PC-3 (cell line): ENCODE measurements around the gene YWHAG. TPM values are rescaled to one million over a fixed set of nuclear protein-coding genes. Genes with fewer than 3 reads are reported as not detected.
A peak's percentile ranks its signal among the peaks of the same experiment; 100 is the strongest.

Source experiments
- ATAC-seq: fragments of 200-7000 bp; cut with Tn5 transposase; 2 replicates; pipeline ENCODE4 v1.9.1; 2020; ENCODE audit warnings: mild to moderate bottlenecking, moderate library complexity
- BruUV-seq: library from RNA; stranded (reverse); fragments of 400-500 nt; replicated peaks from 2 replicates; lab custom pipeline; 2021; lab: Mats Ljungman, UMichigan
- CTCF ChIA-PET: fragments of 300-600 bp; sonication (Branson Sonifier 250); formaldehyde crosslinking; loops from one replicate; lab custom pipeline; 2022; ENCODE audit warnings: antibody characterized with exemption; lab: Charles Lee
- POLR2A ChIA-PET: fragments of 300-600 bp; sonication (Branson Sonifier 250); formaldehyde crosslinking; loops from one replicate; lab custom pipeline; 2022; ENCODE audit warnings: antibody characterized with exemption; ENCODE audit not compliant: unreplicated experiment; lab: Charles Lee
- DNase-seq: peaks from one replicate; pipeline ENCODE4 v3.0.0-alpha.2; 2015
- H2AFZ ChIP-seq: fragments of 300-600 bp; sonication (generic); 2 replicates; pipeline ENCODE4 v1.6.0; 2016; ENCODE audit warnings: antibody characterized with exemption, low read length
- H3F3A ChIP-seq: fragments of 300-600 bp; sonication (generic); one replicate; pipeline ENCODE4 v1.6.0; 2017; ENCODE audit warnings: antibody characterized with exemption, low read length, control low read depth, mild to moderate bottlenecking; ENCODE audit not compliant: unreplicated experiment
- H3K27ac ChIP-seq: fragments of 300-600 bp; sonication (generic); 2 replicates; pipeline ENCODE4 v1.5.1; 2016; ENCODE audit warnings: mild to moderate bottlenecking, low read length
- H3K27me3 ChIP-seq: fragments of 300-600 bp; sonication (generic); 2 replicates; pipeline ENCODE4 v1.6.1; 2016; ENCODE audit warnings: low read length, mixed read lengths
- H3K36me3 ChIP-seq: fragments of 300-600 bp; sonication (generic); 2 replicates; pipeline ENCODE4 v1.6.1; 2016; ENCODE audit warnings: low read depth, mixed run types, low read length, mixed read lengths
- H3K4me1 ChIP-seq: fragments of 300-600 bp; sonication (generic); 2 replicates; pipeline ENCODE4 v1.5.1; 2016; ENCODE audit warnings: low read length; ENCODE audit not compliant: insufficient read depth
- H3K4me2 ChIP-seq: fragments of 300-600 bp; sonication (generic); 2 replicates; pipeline ENCODE4 v1.6.0; 2016; ENCODE audit warnings: low read length
- H3K4me3 ChIP-seq: fragments of 300-600 bp; sonication (generic); 2 replicates; pipeline ENCODE4 v1.5.1; 2016; ENCODE audit warnings: mild to moderate bottlenecking, low read length, mixed read lengths
- H3K79me2 ChIP-seq: fragments of 300-600 bp; sonication (generic); 2 replicates; pipeline ENCODE4 v1.6.1; 2017; ENCODE audit warnings: low read length, mixed read lengths
- H3K9ac ChIP-seq: fragments of 300-600 bp; sonication (generic); 2 replicates; pipeline ENCODE4 v1.6.0; 2016; ENCODE audit warnings: mild to moderate bottlenecking, low read length
- H3K9me2 ChIP-seq: fragments of 300-600 bp; sonication (generic); replicated peaks from 2 replicates; pipeline ENCODE4 v1.6.1; 2016; ENCODE audit warnings: mixed run types, low read length, mixed read lengths
- H3K9me3 ChIP-seq: fragments of 300-600 bp; sonication (generic); 2 replicates; pipeline ENCODE4 v1.6.1; 2016; ENCODE audit warnings: low read length, mixed read lengths
- H4K20me1 ChIP-seq: fragments of 300-600 bp; sonication (generic); 2 replicates; pipeline ENCODE4 v1.6.1; 2016; ENCODE audit warnings: low read length, mixed read lengths
- EZH2 ChIP-seq: fragments of 300-600 bp; sonication (generic); IDR thresholded peaks from one replicate; pipeline ENCODE4 v1.6.1; 2017; ENCODE audit warnings: antibody characterized with exemption, mild to moderate bottlenecking, low read length; ENCODE audit not compliant: unreplicated experiment
- EZH2phosphoT487 ChIP-seq: fragments of 300-600 bp; sonication (generic); IDR thresholded peaks from 2 replicates; pipeline ENCODE4 v1.6.1; 2018; ENCODE audit warnings: mild to moderate bottlenecking, antibody characterized with exemption, low read length, borderline replicate concordance
- intact Hi-C: fragments of 100-400 bp; cut with micrococcal nuclease; formaldehyde crosslinking; loops from 2 replicates; pipeline ENCODE4 v1.9.0; 2023
- total RNA-seq: library from RNA; depleted of rRNA; stranded (reverse); fragments of >200 nt; gene quantifications from 2 replicates; pipeline ENCODE4 v1.2.3, GENCODE V29; 2014
- TF ChIP-seq, protein P1 (sequence below): fragments of 300-600 bp; sonication (generic); conservative IDR thresholded peaks from 2 replicates; pipeline ENCODE4 v1.5.1; 2017; ENCODE audit warnings: antibody characterized with exemption, low read depth, mild to moderate bottlenecking, low read length

The YWHAG gene
- total RNA-seq, 1 experiment from 2014 or later, result 42.2 TPM

DNA sequence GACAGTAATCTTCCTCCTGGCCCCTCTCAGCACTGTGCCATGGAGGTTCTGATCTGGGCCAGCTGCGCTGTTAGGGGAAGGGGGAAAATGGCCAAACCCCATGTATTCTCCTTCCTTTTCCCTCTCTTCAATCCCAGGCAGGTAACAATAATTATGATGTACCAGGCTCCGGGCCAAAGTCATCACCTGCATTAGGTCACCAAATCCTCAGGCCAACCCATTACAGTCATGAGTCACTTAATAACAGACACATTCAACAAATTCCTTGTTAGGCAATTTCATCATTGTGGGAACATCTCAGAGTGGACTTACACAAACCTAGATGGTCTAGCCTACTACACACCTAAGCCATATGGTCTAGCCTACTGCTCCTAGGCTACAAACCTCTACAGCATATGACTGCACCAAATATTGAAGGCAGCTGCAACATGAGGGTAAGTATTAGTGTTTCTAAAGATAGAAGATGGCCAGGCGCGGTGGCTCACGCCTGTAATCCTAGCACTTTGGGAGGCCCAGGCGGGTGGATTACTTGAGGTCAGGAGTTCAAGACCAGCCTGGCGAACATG lies 58.5 kb downstream of the YWHAG start:
- ChIA-PET CTCF (no interaction called here), POLR2A (no interaction called here)
- no peak overlapping the region for H3K9ac ChIP-seq
- DNase-seq (peak; percentile 89), ATAC-seq (peak; percentile 28)
- no peaks in the 10 kb centered on the region for H3F3A ChIP-seq
- H3K36me3 ChIP-seq, result no peaks in the 10 kb centered on the region
- no TSS peak for BruUV-seq
- peaks cover 28% of the 10 kb centered on the region for H3K4me1 ChIP-seq
- H3K4me2 ChIP-seq, result no peak overlapping the region
- no peaks in the 10 kb centered on the region for H3K9me3 ChIP-seq
- intact Hi-C loops, result no loop called here
- TF ChIP-seq EZH2 (no peak), EZH2phosphoT487 (no peak)
- TF ChIP-seq, protein P1, sequence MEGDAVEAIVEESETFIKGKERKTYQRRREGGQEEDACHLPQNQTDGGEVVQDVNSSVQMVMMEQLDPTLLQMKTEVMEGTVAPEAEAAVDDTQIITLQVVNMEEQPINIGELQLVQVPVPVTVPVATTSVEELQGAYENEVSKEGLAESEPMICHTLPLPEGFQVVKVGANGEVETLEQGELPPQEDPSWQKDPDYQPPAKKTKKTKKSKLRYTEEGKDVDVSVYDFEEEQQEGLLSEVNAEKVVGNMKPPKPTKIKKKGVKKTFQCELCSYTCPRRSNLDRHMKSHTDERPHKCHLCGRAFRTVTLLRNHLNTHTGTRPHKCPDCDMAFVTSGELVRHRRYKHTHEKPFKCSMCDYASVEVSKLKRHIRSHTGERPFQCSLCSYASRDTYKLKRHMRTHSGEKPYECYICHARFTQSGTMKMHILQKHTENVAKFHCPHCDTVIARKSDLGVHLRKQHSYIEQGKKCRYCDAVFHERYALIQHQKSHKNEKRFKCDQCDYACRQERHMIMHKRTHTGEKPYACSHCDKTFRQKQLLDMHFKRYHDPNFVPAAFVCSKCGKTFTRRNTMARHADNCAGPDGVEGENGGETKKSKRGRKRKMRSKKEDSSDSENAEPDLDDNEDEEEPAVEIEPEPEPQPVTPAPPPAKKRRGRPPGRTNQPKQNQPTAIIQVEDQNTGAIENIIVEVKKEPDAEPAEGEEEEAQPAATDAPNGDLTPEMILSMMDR, result no peak
- peaks cover 10% of the 10 kb centered on the region for H3K79me2 ChIP-seq
- H3K27ac ChIP-seq, result no peak overlapping the region
- H3K4me3 ChIP-seq, result no peak overlapping the region
- H2AFZ ChIP-seq, result no peak overlapping the region
- H3K27me3 ChIP-seq, result no peaks in the 10 kb centered on the region
- H4K20me1 ChIP-seq, result no peaks in the 10 kb centered on the region
- no peaks in the 10 kb centered on the region for H3K9me2 ChIP-seq

DNA sequence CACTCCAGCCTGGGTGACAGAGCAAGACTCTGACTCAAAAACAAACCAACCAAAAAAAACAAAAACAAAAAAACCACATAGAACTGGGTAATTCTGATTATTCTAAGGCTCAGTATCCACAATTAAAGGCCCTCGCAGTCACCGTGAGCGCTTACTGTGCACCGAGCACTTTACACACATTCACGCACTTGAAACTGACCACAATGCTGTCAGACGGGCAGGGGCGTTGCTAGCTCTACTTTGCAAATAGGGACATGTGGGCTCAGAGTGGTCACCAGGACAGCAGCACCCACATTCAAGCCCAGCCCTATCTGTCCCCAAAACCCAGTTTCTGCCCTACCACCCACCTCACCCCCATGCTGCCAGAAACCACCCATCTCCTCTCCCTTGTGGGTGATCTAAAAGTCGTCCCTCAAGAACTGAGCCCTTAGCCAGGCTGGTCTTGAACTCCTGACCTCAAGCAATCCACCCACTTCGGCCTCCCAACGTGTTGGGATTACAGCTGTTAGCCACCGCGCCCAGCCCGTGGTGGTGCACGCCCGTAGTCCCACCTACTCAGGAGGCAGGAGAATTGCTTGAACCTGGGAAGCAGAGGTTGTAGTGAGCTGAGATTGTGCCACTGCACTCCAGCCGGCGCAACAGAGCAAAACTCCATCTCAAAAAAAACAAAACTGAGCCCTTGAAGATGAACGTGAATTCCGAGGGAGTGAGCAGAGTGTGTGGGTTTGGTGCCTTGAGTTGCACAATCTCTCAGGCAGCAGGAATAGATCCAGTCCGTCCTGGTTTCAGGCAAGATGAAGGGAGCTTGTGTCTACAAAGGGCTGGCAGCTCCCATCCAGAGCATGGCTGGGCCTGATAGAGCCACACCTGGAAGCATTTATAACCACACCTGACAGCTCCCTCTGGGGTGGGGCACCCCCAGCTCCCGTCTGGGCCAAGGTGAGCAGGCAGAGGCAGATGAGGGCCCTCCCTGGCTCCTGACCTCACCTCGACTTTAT lies 61.7 kb downstream of the YWHAG start:
- H3K4me3 ChIP-seq, result no peak overlapping the region
- no peaks in the 10 kb centered on the region for H3K27me3 ChIP-seq
- ATAC-seq, result no peak
- no peak overlapping the region for H3K27ac ChIP-seq
- H3K9me3 ChIP-seq, result no peaks in the 10 kb centered on the region
- peak; percentile 59 for DNase-seq
- intact Hi-C loops, result no loop called here
- H3F3A ChIP-seq, result no peaks in the 10 kb centered on the region
- no peaks in the 10 kb centered on the region for H3K79me2 ChIP-seq
- TF ChIP-seq EZH2 (no peak), EZH2phosphoT487 (no peak)
- TF ChIP-seq, protein P1, result no peak
- peaks cover 42% of the 10 kb centered on the region for H3K4me1 ChIP-seq
- no peaks in the 10 kb centered on the region for H3K9me2 ChIP-seq
- H3K4me2 ChIP-seq, result no peak overlapping the region
- peak overlapping the region; percentile 18; the same call in 1 of the 2 replicates for H2AFZ ChIP-seq
- ChIA-PET CTCF (no interaction called here), POLR2A (no interaction called here)
- no peak overlapping the region for H3K9ac ChIP-seq
- no peaks in the 10 kb centered on the region for H3K36me3 ChIP-seq
- H4K20me1 ChIP-seq, result no peaks in the 10 kb centered on the region
- no TSS peak for BruUV-seq
